ENCODE results near the gene LTK.

DNA sequence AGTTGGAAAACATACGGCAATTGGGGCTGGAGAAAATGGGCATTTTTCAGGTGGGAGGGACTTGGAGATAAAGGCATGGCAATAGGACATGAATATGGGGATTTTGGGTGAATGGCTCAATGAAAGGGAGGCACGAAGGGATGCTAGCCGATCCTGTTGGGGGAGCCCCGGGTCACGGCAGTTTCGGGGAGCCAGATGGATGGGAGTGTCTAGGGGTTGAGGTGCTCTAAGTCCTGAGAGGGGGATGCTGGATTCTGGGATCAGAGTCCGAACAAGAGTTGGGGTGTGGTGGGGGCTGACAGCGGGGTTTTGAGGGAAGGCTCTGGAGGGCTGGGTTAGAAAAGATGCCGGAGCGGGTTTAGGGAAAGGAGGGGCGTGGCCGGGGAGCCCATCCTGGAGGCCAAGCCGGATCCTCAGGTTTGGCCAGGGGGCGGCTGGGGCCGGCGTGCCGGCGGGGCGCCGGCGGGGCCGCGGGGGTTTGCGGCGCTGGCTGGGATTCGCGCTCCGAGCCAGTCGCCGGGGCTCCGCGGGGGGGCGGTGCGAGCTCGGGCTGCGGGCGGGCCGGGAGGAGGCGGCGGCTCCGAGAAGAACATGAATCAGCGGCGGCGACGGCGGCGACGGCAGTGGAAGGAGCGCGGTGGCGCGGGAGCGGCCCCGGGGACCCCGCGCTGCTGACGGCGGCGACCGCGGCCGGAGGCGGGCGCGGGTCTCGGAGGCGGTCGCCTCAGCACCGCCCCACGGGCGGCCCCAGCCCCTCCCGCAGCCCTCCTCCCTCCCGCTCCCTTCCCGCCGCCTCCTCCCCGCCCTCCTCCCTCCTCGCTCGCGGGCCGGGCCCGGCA, 45.0 kb upstream of the LTK start, which contains the start of gene TYRO3:
- peak in 1 of 3 donors; percentile 2 for TF ChIP-seq POLR2AphosphoS5 (IDR thresholded peaks at IDR 0.05)
- TF ChIP-seq, protein P1, sequence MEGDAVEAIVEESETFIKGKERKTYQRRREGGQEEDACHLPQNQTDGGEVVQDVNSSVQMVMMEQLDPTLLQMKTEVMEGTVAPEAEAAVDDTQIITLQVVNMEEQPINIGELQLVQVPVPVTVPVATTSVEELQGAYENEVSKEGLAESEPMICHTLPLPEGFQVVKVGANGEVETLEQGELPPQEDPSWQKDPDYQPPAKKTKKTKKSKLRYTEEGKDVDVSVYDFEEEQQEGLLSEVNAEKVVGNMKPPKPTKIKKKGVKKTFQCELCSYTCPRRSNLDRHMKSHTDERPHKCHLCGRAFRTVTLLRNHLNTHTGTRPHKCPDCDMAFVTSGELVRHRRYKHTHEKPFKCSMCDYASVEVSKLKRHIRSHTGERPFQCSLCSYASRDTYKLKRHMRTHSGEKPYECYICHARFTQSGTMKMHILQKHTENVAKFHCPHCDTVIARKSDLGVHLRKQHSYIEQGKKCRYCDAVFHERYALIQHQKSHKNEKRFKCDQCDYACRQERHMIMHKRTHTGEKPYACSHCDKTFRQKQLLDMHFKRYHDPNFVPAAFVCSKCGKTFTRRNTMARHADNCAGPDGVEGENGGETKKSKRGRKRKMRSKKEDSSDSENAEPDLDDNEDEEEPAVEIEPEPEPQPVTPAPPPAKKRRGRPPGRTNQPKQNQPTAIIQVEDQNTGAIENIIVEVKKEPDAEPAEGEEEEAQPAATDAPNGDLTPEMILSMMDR (IDR thresholded peaks at IDR 0.05), result no peak
- TF ChIP-seq POLR2A (IDR thresholded peaks at IDR 0.05), result no peak

Measured in stomach (tissue), 4 donors.